BJ (cell line): Measurements from ENCODE around the gene DRAP1. TPM values are rescaled to one million over a fixed set of nuclear protein-coding genes. Genes with fewer than 3 reads are reported as not detected.
A peak's percentile ranks its signal among the peaks of the same experiment; 100 is the strongest.

ENCODE experiments used
- CTCF ChIA-PET: fragments of 350-600 bp; formaldehyde crosslinking; extraction: SDS; loops from one replicate; lab custom pipeline; 2021; ENCODE audit warnings: antibody characterized with exemption, inconsistent platforms; lab: Yijun Ruan, JAX
- POLR2A ChIA-PET: fragments of 300-600 bp; sonication (Branson Sonifier 250); formaldehyde crosslinking; extraction: SDS; loops from one replicate; lab custom pipeline; 2021; ENCODE audit warnings: antibody characterized with exemption; lab: Charles Lee
- DNase-seq: peaks from one replicate; pipeline ENCODE4 v3.0.0-alpha.2; 2011; ENCODE audit warnings: low read depth
- H3K27me3 ChIP-seq: 2 replicates; pipeline ENCODE4 v1.6.0; 2011; ENCODE audit warnings: low read length; ENCODE audit not compliant: control insufficient read depth, insufficient read depth
- H3K36me3 ChIP-seq: 2 replicates; pipeline ENCODE4 v1.5.1; 2011; ENCODE audit warnings: low read length; ENCODE audit not compliant: control insufficient read depth, insufficient read depth
- H3K4me3 ChIP-seq: 2 replicates; pipeline ENCODE4 v1.5.1; 2011; ENCODE audit warnings: low read depth, mild to moderate bottlenecking, control low read depth, low read length
- CTCF ChIP-seq: IDR thresholded peaks from 2 replicates; pipeline ENCODE4 v1.5.1; 2011; ENCODE audit warnings: low read depth, mild to moderate bottlenecking, control low read depth, inconsistent platforms, low read length, moderate library complexity; ENCODE audit not compliant: insufficient read depth
- polyA plus RNA-seq: library from polyadenylated mRNA; depleted of rRNA; stranded (reverse); fragments of >200 nt; gene quantifications from 2 replicates; pipeline ENCODE4 v1.2.3, GENCODE V29; 2011

Gene DRAP1
- polyA plus RNA-seq, 1 experiment = 137 TPM

GRCh38 chr11:65871811-65872548 is 47.2 kb upstream of the DRAP1 start:
- ChIA-PET POLR2A (interaction anchor here (0.6 to 1.4 kb wide), 4 partner anchors 12 to 16 kb away, joined by 6 to 12 read pairs (median 6); partner anchors contain the start of genes CFL1, FIBP and MUS81), CTCF (interaction anchor here (0.8 to 6.9 kb wide), 10 partner anchors 11 to 150 kb away, joined by 3 to 70 read pairs (median 4); partner anchors contain the start of genes BANF1, CFL1, FIBP and MUS81)
- TF ChIP-seq CTCF = peak; percentile 45; the same call in 1 of the 2 replicates
- no peak for DNase-seq
- peak overlapping the region; percentile 57 for H3K4me3 ChIP-seq
- peaks cover 24% of the 10 kb centered on the region for H3K36me3 ChIP-seq
- H3K27me3 ChIP-seq = no peaks in the 10 kb centered on the region

- no peak for TF ChIP-seq CTCF
- ChIA-PET POLR2A (interaction anchor here (0.6 to 1.4 kb wide), 2 partner anchors 15 kb away, joined by 6 to 12 read pairs; partner anchors contain the start of genes CFL1 and FIBP), CTCF (interaction anchor here (0.8 to 6.9 kb wide), 8 partner anchors 11 to 130 kb away, joined by 3 to 70 read pairs (median 6); partner anchors contain the start of genes BANF1, CFL1, FIBP and MUS81)
- DNase-seq = no peak
- H3K27me3 ChIP-seq = no peaks in the 10 kb centered on the region
- peak within 1 kb of the TSS; percentile 57 for H3K4me3 ChIP-seq
- peaks cover 20% of the 10 kb centered on the region for H3K36me3 ChIP-seq
These were observed 46.5 kb upstream of the DRAP1 start, which contains the start of gene EFEMP2 for GRCh38 chr11:65872586-65873317. Gene EFEMP2, minus strand, starts transcription at chr11:65872800. Its CDS starts 446 bp downstream, at chr11:65872354.

GRCh38 chr11:65873318-65874156 is 45.7 kb upstream of the DRAP1 start:
- no peak for TF ChIP-seq CTCF
- peaks cover 13% of the 10 kb centered on the region for H3K36me3 ChIP-seq
- no peaks in the 10 kb centered on the region for H3K27me3 ChIP-seq
- DNase-seq = no peak
- H3K4me3 ChIP-seq = peak overlapping the region; percentile 57
- ChIA-PET POLR2A (interaction anchor here (0.5 kb wide), 1 partner anchor 15 kb away, joined by 19 read pairs; the partner anchor contains the start of gene FIBP), CTCF (interaction anchor here (1.2 to 6.9 kb wide), 4 partner anchors 11 to 115 kb away, joined by 3 to 70 read pairs (median 42); partner anchors contain the start of genes FIBP and MUS81)

- no peak within 1 kb of the TSS for H3K4me3 ChIP-seq
- DNase-seq = no peak
- POLR2A ChIA-PET = interaction anchor here (0.6 kb wide), 1 partner anchor 18 kb away, joined by 15 read pairs; no protein-coding TSS in a partner anchor
- H3K27me3 ChIP-seq = no peaks in the 10 kb centered on the region
- peaks cover 13% of the 10 kb centered on the region for H3K36me3 ChIP-seq
- TF ChIP-seq CTCF = no peak
- CTCF ChIA-PET = interaction anchor here (0.9 to 2.4 kb wide), 4 partner anchors 9 to 168 kb away, joined by 3 to 15 read pairs (median 4); partner anchors contain the start of genes FIBP and KAT5
These were observed 39.6 kb upstream of the DRAP1 start, which contains the start of gene CTSW for GRCh38 chr11:65879617-65880016. Gene CTSW, plus strand, starts transcription at chr11:65879837. Its CDS starts 18 bp downstream, at chr11:65879855.
